SK-N-SH (cell line): ENCODE data around the gene MRFAP1. TPM values are rescaled to one million over a fixed set of nuclear protein-coding genes. Genes with fewer than 3 reads are reported as not detected.

ENCODE experiments used
- CTCF ChIA-PET: fragments of 300-600, 350-600 bp; formaldehyde crosslinking; extraction: SDS; loops from one replicate; lab custom pipeline; 2021; lab: Yijun Ruan, JAX
- POLR2A ChIA-PET: fragments of 350-600 bp; sonication (Branson Sonifier 250); formaldehyde crosslinking; extraction: SDS; loops from one replicate; lab custom pipeline; 2020; ENCODE audit warnings: antibody characterized with exemption, inconsistent platforms; lab: Yijun Ruan, JAX
- DNase-seq: peaks from one replicate; pipeline ENCODE4 v3.0.0; 2012
- H2AFZ ChIP-seq: fragments of 200-600 bp; sonication (generic); 2 replicates; pipeline ENCODE4 v1.8.1; 2016; ENCODE audit warnings: antibody characterized with exemption, mild to moderate bottlenecking, low read depth
- H3F3A ChIP-seq: fragments of 200-600 bp; sonication (generic); replicated peaks from 2 replicates; pipeline ENCODE3; 2016; ENCODE audit warnings: antibody characterized with exemption, mild to moderate bottlenecking; ENCODE audit not compliant: insufficient read depth
- H3K27ac ChIP-seq, 2 experiments: fragments of 200-500 bp in 1 of 2; fragments of 200-600 bp in 1 of 2; sonication (Bioruptor generic) in 1 of 2; sonication (generic), shearing (Covaris generic) in 1 of 2; 2 replicates each; pipeline versions ENCODE4 v1.5.1 to v1.6.1; 2014 to 2016; ENCODE audit warnings: low read depth in 2 of 2, inconsistent platforms in 1 of 2, low read length in 1 of 2, mild to moderate bottlenecking in 1 of 2, mixed read lengths in 1 of 2
- H3K27me3 ChIP-seq: fragments of 200-600 bp; sonication (generic), shearing (Covaris generic); 2 replicates; pipeline ENCODE4 v1.6.1; 2016; ENCODE audit warnings: mixed run types; ENCODE audit not compliant: insufficient read depth
- H3K36me3 ChIP-seq, 2 experiments: fragments of 200-500 bp in 1 of 2; fragments of 200-600 bp in 1 of 2; sonication (Bioruptor generic) in 1 of 2; sonication (generic) in 1 of 2; replicated peaks in 1 of 2; 2 replicates each; pipeline versions ENCODE3 to v1.5.1; 2014 to 2016; ENCODE audit warnings: low read length in 1 of 2, mild to moderate bottlenecking in 1 of 2; ENCODE audit not compliant: insufficient read depth in 2 of 2, control insufficient read depth in 1 of 2
- H3K4me1 ChIP-seq, 2 experiments: fragments of 200-500 bp in 1 of 2; fragments of 200-600 bp in 1 of 2; sonication (Bioruptor generic) in 1 of 2; sonication (generic), shearing (Covaris generic) in 1 of 2; 2 replicates each; pipeline versions ENCODE4 v1.5.1 to v1.6.1; 2014 to 2016; ENCODE audit warnings: low read depth in 1 of 2, low read length in 1 of 2, mixed run types in 1 of 2; ENCODE audit not compliant: insufficient read depth in 2 of 2, control insufficient read depth in 1 of 2
- H3K4me2 ChIP-seq: fragments of 200-600 bp; sonication (generic), shearing (Covaris generic); 2 replicates; pipeline ENCODE4 v1.6.1; 2017; ENCODE audit warnings: mixed run types
- H3K4me3 ChIP-seq, 2 experiments: fragments of 200-500 bp in 1 of 2; fragments of 200-600 bp in 1 of 2; sonication (Bioruptor generic) in 1 of 2; sonication (generic), shearing (Covaris generic) in 1 of 2; 2 replicates each; pipeline versions ENCODE4 v1.5.1 to v1.8.1; 2014 to 2016; ENCODE audit warnings: low read depth in 2 of 2, inconsistent platforms in 1 of 2, low read length in 1 of 2, mild to moderate bottlenecking in 1 of 2, mixed read lengths in 1 of 2, moderate library complexity in 1 of 2
- H3K79me2 ChIP-seq: fragments of 200-600 bp; sonication (generic); 2 replicates; pipeline ENCODE4 v1.8.1; 2017; ENCODE audit warnings: mild to moderate bottlenecking; ENCODE audit not compliant: insufficient read depth
- H3K9ac ChIP-seq: fragments of 200-600 bp; sonication (generic); 2 replicates; pipeline ENCODE4 v1.6.1; 2017; ENCODE audit warnings: mixed run types
- H3K9me2 ChIP-seq: fragments of 200-600 bp; sonication (generic); 2 replicates; pipeline ENCODE4 v1.6.1; 2017; ENCODE audit warnings: mixed run types
- H3K9me3 ChIP-seq: fragments of 200-600 bp; sonication (generic); 2 replicates; pipeline ENCODE4 v1.6.1; 2017; ENCODE audit warnings: mixed run types, mild to moderate bottlenecking, moderate library complexity
- H4K20me1 ChIP-seq: fragments of 200-600 bp; sonication (generic); 2 replicates; pipeline ENCODE4 v1.6.1; 2017; ENCODE audit warnings: mild to moderate bottlenecking, mixed run types; ENCODE audit not compliant: insufficient read depth
- ELF1 ChIP-seq: IDR thresholded peaks from 2 replicates; pipeline ENCODE4 v1.4.0; 2012
- FOXJ3 ChIP-seq: sonication (generic); formaldehyde crosslinking; IDR thresholded peaks from 2 replicates; pipeline ENCODE4 v1.5.1; 2020; ENCODE audit warnings: mild to moderate bottlenecking, missing genetic modification reagents
- JUND ChIP-seq: IDR thresholded peaks from 2 replicates; pipeline ENCODE4 v1.4.0; 2012
- NFIC ChIP-seq: IDR thresholded peaks from 2 replicates; pipeline ENCODE4 v1.4.0; 2012; ENCODE audit warnings: borderline replicate concordance
- RCOR1 ChIP-seq: fragments of 150-350 bp; IDR thresholded peaks from 2 replicates; pipeline ENCODE4 v1.6.1; 2017; ENCODE audit warnings: antibody characterized with exemption, low read length
- WGBS: methylation state at CpG from one replicate; pipeline ENCODE4 v1.1.6; 2017; ENCODE audit warnings: low lambda C conversion rate; 5-methylcytosine and 5-hydroxymethylcytosine counted together
- polyA plus RNA-seq, 3 experiments: library from polyadenylated mRNA; depleted of rRNA; stranded (reverse); fragments of >200 nt; gene quantifications; 2 replicates each; pipeline ENCODE4 v1.2.3, GENCODE V29; 2012
- TF ChIP-seq, protein P1 (sequence below): fragments of 150-350 bp; IDR thresholded peaks from 2 replicates; pipeline ENCODE4 v1.6.1; 2016; ENCODE audit warnings: mild to moderate bottlenecking, low read depth, low read length

The MRFAP1 gene
- polyA plus RNA-seq, 1 of the 3 experiments (the other 2 are of a cell fraction) = 416 TPM

GRCh38 chr4:6682862-6683590 is 42.5 kb downstream of the MRFAP1 start:
- Histone ChIP-seq H3K4me2 (no peak overlapping the region), H3K9ac (no peak overlapping the region), H3K36me3 (peaks cover 0 to 3% of the 10 kb centered on the region in 2 experiments), H3K9me2 (no peaks in the 10 kb centered on the region), H3K27ac (no peak overlapping the region), H3K9me3 (no peaks in the 10 kb centered on the region), H3K4me1 (no peaks in the 10 kb centered on the region), H3K4me3 (no peak overlapping the region), H2AFZ (no peak overlapping the region), H3K27me3 (no peaks in the 10 kb centered on the region), H4K20me1 (no peaks in the 10 kb centered on the region)
- DNase-seq = no peak
- WGBS = 83% methylated on average over 11 of the region's 11 CpGs
- TF ChIP-seq FOXJ3 (no peak), RCOR1 (no peak), JUND (no peak)
- TF ChIP-seq, all 33 proteins: peak for 0
- ChIA-PET POLR2A (no interaction called here), CTCF (interaction anchor here (0.7 kb wide), 1 partner anchor 388 kb away, joined by 3 read pairs; no protein-coding TSS in a partner anchor)
- Histone ChIP-seq H3K79me2 (0 out of 2 replicates have a peak, but pooled peaks cover 5% of the 10 kb centered on the region), H3F3A (no peaks in the 10 kb centered on the region)

GRCh38 chr4:6684656-6685055 is 44.2 kb downstream of the MRFAP1 start:
- H3K27ac ChIP-seq = no peak overlapping the region
- TF ChIP-seq, protein P1, sequence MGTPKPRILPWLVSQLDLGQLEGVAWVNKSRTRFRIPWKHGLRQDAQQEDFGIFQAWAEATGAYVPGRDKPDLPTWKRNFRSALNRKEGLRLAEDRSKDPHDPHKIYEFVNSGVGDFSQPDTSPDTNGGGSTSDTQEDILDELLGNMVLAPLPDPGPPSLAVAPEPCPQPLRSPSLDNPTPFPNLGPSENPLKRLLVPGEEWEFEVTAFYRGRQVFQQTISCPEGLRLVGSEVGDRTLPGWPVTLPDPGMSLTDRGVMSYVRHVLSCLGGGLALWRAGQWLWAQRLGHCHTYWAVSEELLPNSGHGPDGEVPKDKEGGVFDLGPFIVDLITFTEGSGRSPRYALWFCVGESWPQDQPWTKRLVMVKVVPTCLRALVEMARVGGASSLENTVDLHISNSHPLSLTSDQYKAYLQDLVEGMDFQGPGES = no peak
- TF ChIP-seq, all 33 proteins: peak for 0
- 93% methylated on average over 10 of the region's 11 CpGs for WGBS
- Histone ChIP-seq H3K4me1 (peaks cover 0 to 14% of the 10 kb centered on the region in 2 experiments; a peak in 3 of 4 replicates), H3K4me2 (no peak overlapping the region), H3K4me3 (no peak overlapping the region), H3F3A (peaks cover 6% of the 10 kb centered on the region), H3K9me2 (no peaks in the 10 kb centered on the region), H2AFZ (no peak overlapping the region), H3K27me3 (no peaks in the 10 kb centered on the region), H3K9ac (no peak overlapping the region), H3K79me2 (no peaks in the 10 kb centered on the region), H3K9me3 (no peaks in the 10 kb centered on the region), H4K20me1 (no peaks in the 10 kb centered on the region), H3K36me3 (peaks cover 0 to 3% of the 10 kb centered on the region in 2 experiments)
- DNase-seq = no peak
- POLR2A ChIA-PET = no interaction called here
- CTCF ChIA-PET = no interaction called here

- DNase-seq = no peak
- Histone ChIP-seq H3K4me2 (no peak overlapping the region), H3K36me3 (no peaks in the 10 kb centered on the region), H3K27me3 (no peaks in the 10 kb centered on the region), H3K4me1 (peaks cover 0 to 20% of the 10 kb centered on the region in 2 experiments; a peak in 3 of 4 replicates)
- TF ChIP-seq ELF1 (no peak), NFIC (no peak)
- TF ChIP-seq, all 33 proteins: peak for 0
- 70% methylated on average over 3 of the region's 4 CpGs for WGBS
- CTCF ChIA-PET = no interaction called here
- no peak overlapping the region for H3K27ac ChIP-seq
- no peak overlapping the region for H2AFZ ChIP-seq
- H3K9me3 ChIP-seq = no peaks in the 10 kb centered on the region
- no peak overlapping the region for H3K9ac ChIP-seq
- no peaks in the 10 kb centered on the region for H3K79me2 ChIP-seq
- peaks cover 6% of the 10 kb centered on the region for H3F3A ChIP-seq
- H3K4me3 ChIP-seq = no peak overlapping the region
- H4K20me1 ChIP-seq = no peaks in the 10 kb centered on the region
- H3K9me2 ChIP-seq = no peaks in the 10 kb centered on the region
- POLR2A ChIA-PET = no interaction called here
These were observed 45.8 kb downstream of the MRFAP1 start for GRCh38 chr4:6686104-6686787.
